ENCODE data around the gene SPTY2D1. TPM values are rescaled to one million over a fixed set of nuclear protein-coding genes. Genes with fewer than 3 reads are reported as not detected.

The SPTY2D1 gene
- total and polyA plus RNA-seq, 2 experiments from 2014 or later: 5.9 to 14.1 TPM

DNA sequence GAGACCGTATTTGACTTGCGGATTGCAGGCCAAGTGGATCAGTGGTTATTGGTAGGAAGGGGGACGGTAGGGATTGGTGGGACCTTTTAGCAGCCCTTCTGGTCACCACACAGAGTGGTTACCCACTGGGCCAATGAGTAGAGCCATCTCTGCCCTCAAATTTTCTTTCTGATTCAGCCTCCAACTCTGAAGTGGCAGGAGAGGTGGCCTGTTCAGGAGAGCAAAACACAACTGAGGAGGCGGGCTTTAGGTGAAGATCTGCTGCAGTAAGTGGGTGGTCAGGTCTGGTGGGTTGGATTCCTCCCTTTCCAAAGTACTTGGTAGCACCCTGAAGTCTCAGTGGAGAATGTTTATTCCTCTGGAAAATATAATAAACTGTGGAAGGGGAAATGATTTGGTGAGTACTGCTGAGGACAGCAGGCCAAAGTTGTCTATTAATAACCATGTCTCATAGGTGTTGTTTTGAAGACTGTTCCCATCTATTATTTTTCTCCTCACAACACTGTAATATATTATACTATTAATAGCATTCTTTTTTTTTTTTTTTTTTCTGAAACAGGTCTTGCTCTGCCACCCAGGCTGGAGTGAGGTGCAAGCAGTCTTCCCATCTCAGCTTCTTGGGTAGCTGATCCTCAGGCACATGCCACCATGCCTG, 33.1 kb downstream of the SPTY2D1 start (continued):
- TF ChIP-seq, protein P1, sequence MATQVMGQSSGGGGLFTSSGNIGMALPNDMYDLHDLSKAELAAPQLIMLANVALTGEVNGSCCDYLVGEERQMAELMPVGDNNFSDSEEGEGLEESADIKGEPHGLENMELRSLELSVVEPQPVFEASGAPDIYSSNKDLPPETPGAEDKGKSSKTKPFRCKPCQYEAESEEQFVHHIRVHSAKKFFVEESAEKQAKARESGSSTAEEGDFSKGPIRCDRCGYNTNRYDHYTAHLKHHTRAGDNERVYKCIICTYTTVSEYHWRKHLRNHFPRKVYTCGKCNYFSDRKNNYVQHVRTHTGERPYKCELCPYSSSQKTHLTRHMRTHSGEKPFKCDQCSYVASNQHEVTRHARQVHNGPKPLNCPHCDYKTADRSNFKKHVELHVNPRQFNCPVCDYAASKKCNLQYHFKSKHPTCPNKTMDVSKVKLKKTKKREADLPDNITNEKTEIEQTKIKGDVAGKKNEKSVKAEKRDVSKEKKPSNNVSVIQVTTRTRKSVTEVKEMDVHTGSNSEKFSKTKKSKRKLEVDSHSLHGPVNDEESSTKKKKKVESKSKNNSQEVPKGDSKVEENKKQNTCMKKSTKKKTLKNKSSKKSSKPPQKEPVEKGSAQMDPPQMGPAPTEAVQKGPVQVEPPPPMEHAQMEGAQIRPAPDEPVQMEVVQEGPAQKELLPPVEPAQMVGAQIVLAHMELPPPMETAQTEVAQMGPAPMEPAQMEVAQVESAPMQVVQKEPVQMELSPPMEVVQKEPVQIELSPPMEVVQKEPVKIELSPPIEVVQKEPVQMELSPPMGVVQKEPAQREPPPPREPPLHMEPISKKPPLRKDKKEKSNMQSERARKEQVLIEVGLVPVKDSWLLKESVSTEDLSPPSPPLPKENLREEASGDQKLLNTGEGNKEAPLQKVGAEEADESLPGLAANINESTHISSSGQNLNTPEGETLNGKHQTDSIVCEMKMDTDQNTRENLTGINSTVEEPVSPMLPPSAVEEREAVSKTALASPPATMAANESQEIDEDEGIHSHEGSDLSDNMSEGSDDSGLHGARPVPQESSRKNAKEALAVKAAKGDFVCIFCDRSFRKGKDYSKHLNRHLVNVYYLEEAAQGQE (IDR thresholded peaks at IDR 0.05; ENCODE audit: unreplicated experiment): no peak
- TF ChIP-seq STAT1 (IDR thresholded peaks at IDR 0.05; ENCODE audit: unreplicated experiment) (no peak), EZH2phosphoT487 (IDR thresholded peaks at IDR 0.05; ENCODE audit: unreplicated experiment) (no peak)

DNA sequence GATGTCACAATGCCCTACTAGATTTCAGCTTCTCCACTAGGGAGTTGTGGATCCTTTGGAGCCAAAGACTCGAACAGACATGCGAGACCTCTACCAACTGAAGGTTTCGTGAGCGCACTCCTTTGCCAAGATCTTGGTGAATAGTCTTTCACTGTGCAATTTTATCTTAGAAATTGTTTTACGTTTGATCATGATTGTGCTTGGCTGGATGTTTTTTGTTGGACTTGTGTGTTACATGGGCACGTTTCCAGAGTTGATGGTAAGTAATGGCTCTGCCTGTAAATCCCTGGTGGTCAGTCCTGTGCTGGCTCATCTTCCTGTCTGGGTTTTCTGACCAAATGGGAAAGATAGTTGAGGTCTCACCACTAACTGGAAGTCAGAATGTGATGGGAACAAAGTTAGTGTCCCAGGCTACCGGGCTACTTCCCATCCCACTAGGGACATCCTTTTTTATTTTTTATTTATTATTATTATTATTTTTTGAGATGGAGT, 34.4 kb downstream of the SPTY2D1 start, which contains the start of gene MISFA:
Gene MISFA, plus strand, starts transcription at position 51 of the 492 bp plus-strand sequence. Its CDS starts 140 bp downstream, at position 191.
- H3K4me2 ChIP-seq: no peak within 1 kb of the TSS
- no peaks in the 10 kb centered on the region for H3K79me2 ChIP-seq (replicated peaks; ENCODE audit: insufficient read depth)
- H3K27me3 ChIP-seq (ENCODE audit: insufficient read depth): no peaks in the 10 kb centered on the region
- H3K36me3 ChIP-seq (ENCODE audit: insufficient read depth): no peaks in the 10 kb centered on the region
- no peak within 1 kb of the TSS for H3K27ac ChIP-seq (ENCODE audit: low read depth)
- no peak within 1 kb of the TSS for H3K4me3 Mint-ChIP-seq
- H3K27me3 Mint-ChIP-seq (ENCODE audit: insufficient read depth, low read depth, poor library complexity): no peaks in the 10 kb centered on the region
- H3F3A ChIP-seq (replicated peaks; ENCODE audit: low read depth): no peaks in the 10 kb centered on the region
- no peaks in the 10 kb centered on the region; the same call in 1 of the 2 replicates for H4K20me1 ChIP-seq (replicated peaks; ENCODE audit: insufficient read depth)
- no peaks in the 10 kb centered on the region for H3K9me3 Mint-ChIP-seq
- H3K27ac Mint-ChIP-seq: no peak within 1 kb of the TSS
- peaks cover 24% of the 10 kb centered on the region for H3K36me3 Mint-ChIP-seq (ENCODE audit: low read depth)
- H2AFZ ChIP-seq: no peak within 1 kb of the TSS
- no peak within 1 kb of the TSS for H3K4me3 ChIP-seq
- ATAC-seq (no peak), DNase-seq (ENCODE audit: low spot score) (no peak)
- H3K4me1 Mint-ChIP-seq: no peaks in the 10 kb centered on the region; the same call in 2 of the 3 replicates
- no peaks in the 10 kb centered on the region for H3K9me2 ChIP-seq (ENCODE audit: insufficient read depth)
- H3K4me1 ChIP-seq (ENCODE audit: insufficient read depth): no peaks in the 10 kb centered on the region
- TF ChIP-seq, protein P2, sequence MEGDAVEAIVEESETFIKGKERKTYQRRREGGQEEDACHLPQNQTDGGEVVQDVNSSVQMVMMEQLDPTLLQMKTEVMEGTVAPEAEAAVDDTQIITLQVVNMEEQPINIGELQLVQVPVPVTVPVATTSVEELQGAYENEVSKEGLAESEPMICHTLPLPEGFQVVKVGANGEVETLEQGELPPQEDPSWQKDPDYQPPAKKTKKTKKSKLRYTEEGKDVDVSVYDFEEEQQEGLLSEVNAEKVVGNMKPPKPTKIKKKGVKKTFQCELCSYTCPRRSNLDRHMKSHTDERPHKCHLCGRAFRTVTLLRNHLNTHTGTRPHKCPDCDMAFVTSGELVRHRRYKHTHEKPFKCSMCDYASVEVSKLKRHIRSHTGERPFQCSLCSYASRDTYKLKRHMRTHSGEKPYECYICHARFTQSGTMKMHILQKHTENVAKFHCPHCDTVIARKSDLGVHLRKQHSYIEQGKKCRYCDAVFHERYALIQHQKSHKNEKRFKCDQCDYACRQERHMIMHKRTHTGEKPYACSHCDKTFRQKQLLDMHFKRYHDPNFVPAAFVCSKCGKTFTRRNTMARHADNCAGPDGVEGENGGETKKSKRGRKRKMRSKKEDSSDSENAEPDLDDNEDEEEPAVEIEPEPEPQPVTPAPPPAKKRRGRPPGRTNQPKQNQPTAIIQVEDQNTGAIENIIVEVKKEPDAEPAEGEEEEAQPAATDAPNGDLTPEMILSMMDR (conservative IDR thresholded peaks at IDR 0.05; ENCODE audit: low read depth in 2 of 2): no peak
- no peak for TF ChIP-seq ZNF331 (CRISPR knock-in tag; IDR thresholded peaks at IDR 0.05; ENCODE audit: low read depth)
- no peak for TF ChIP-seq EZH2 (IDR thresholded peaks at IDR 0.05; ENCODE audit: low read depth, unreplicated experiment)
- no peak for TF ChIP-seq ZNF114 (CRISPR knock-in tag; IDR thresholded peaks at IDR 0.05)
- no peak for TF ChIP-seq NANOG (IDR thresholded peaks at IDR 0.05; ENCODE audit: borderline replicate concordance)
- TF ChIP-seq POLR2AphosphoS5 (IDR thresholded peaks at IDR 0.05; ENCODE audit: low read depth): no peak
- TF ChIP-seq, protein P1 (IDR thresholded peaks at IDR 0.05; ENCODE audit: unreplicated experiment): no peak
- no peak for TF ChIP-seq STAT1 (IDR thresholded peaks at IDR 0.05; ENCODE audit: unreplicated experiment)
- no peak for TF ChIP-seq EZH2phosphoT487 (IDR thresholded peaks at IDR 0.05; ENCODE audit: unreplicated experiment)
- no peak for TF ChIP-seq JUNB (IDR thresholded peaks at IDR 0.05; ENCODE audit: unreplicated experiment)
- TF ChIP-seq, protein P3, sequence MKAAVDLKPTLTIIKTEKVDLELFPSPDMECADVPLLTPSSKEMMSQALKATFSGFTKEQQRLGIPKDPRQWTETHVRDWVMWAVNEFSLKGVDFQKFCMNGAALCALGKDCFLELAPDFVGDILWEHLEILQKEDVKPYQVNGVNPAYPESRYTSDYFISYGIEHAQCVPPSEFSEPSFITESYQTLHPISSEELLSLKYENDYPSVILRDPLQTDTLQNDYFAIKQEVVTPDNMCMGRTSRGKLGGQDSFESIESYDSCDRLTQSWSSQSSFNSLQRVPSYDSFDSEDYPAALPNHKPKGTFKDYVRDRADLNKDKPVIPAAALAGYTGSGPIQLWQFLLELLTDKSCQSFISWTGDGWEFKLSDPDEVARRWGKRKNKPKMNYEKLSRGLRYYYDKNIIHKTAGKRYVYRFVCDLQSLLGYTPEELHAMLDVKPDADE (IDR thresholded peaks at IDR 0.05): no peak

All from GM23338 (cell line).